ENCODE data around the gene HELZ. TPM values are rescaled to one million over a fixed set of nuclear protein-coding genes. Genes with fewer than 3 reads are reported as not detected.

Gene HELZ
- total and polyA plus RNA-seq, 2 donors from 2014 or later, result 2.8 to 58.8 TPM

DNA sequence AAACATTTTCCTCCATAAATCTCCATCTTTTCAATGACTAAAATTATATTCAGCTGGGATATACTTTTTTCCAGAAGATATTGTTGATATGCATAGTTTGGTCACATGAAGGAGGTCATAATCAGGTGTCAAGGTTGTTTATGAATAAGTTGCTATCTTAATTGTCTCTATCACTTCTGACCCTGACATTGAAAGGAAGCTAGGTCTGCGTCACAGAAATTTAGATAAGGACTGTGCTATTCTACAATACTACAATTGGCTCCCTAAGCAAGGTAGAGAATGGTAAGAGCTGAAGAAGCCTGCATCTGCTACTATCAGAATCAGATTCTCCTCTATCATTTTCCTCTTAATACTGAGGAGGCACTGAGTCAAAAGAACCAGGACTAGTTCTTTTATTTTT is 133.2 kb downstream of the HELZ start:
- H3K4me3 ChIP-seq (ENCODE audit: low read length in 3 of 3), result no peak overlapping the region

DNA sequence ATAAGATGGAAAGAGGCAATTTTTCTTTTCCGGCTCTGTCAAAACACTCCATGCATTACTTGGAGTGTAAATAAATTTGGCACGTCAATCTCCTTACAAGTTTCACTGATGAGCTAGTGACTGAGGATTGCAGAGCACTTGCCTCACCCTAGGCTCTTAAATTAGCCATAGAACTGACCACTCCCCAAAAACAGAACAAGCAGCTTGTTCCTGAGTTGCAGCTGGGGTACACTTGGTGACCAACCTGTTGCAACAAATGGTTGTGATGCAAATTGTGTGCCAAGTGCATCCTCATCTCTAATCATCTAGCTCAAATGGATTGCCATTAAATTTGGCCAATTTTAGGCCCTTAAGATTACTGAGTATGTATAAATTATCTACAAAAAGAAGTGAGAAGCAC is 133.7 kb downstream of the HELZ start:
- Histone ChIP-seq H3K27me3 (ENCODE audit: control insufficient read depth, insufficient read depth, low read length) (no peaks in the 10 kb centered on the region), H3K4me1 (ENCODE audit: control insufficient read depth in 2 of 3, insufficient read depth in 2 of 3, low read depth in 1 of 3, low read length in 3 of 3) (no peaks in the 10 kb centered on the region), H3K9me3 (ENCODE audit: control insufficient read depth in 2 of 3, insufficient read depth in 1 of 3, low read length in 3 of 3) (no peaks in the 10 kb centered on the region), H3K36me3 (ENCODE audit: control insufficient read depth in 2 of 3, insufficient read depth in 3 of 3, low read length in 3 of 3) (peaks cover 15 to 43% (median 24%) of the 10 kb centered on the region in 3 donors), H3K9ac (ENCODE audit: low read length in 3 of 3) (no peak overlapping the region), H3K27ac (ENCODE audit: low read depth in 2 of 2, low read length in 2 of 2) (no peak overlapping the region), H3K4me3 (ENCODE audit: low read length in 3 of 3) (no peak overlapping the region)
- no peak for TF ChIP-seq CTCF (IDR thresholded peaks at IDR 0.05; ENCODE audit: borderline replicate concordance, extremely low read depth, insufficient read depth)
- FAIRE-seq, result no peak
- intact Hi-C loops (cut with DNase I), result no loop called here
- no peak for DNase-seq

More for the DNA sequence above, 133.2 kb downstream of the HELZ start:
- Histone ChIP-seq H3K27me3 (ENCODE audit: control insufficient read depth, insufficient read depth, low read length) (no peaks in the 10 kb centered on the region), H3K36me3 (ENCODE audit: control insufficient read depth in 2 of 3, insufficient read depth in 3 of 3, low read length in 3 of 3) (peaks cover 15 to 39% (median 22%) of the 10 kb centered on the region in 3 donors), H3K27ac (ENCODE audit: low read depth in 2 of 2, low read length in 2 of 2) (no peak overlapping the region), H3K9ac (ENCODE audit: low read length in 3 of 3) (no peak overlapping the region), H3K9me3 (ENCODE audit: control insufficient read depth in 2 of 3, insufficient read depth in 1 of 3, low read length in 3 of 3) (peaks cover 0 to 2% (median 0%) of the 10 kb centered on the region in 3 donors), H3K4me1 (ENCODE audit: control insufficient read depth in 2 of 3, insufficient read depth in 2 of 3, low read depth in 1 of 3, low read length in 3 of 3) (no peaks in the 10 kb centered on the region)
- DNase-seq, result no peak
- intact Hi-C loops (cut with DNase I), result no loop called here
- no peak for TF ChIP-seq CTCF (IDR thresholded peaks at IDR 0.05; ENCODE audit: borderline replicate concordance, extremely low read depth, insufficient read depth)
- FAIRE-seq, result no peak

- FAIRE-seq (no peak), DNase-seq (no peak)
- TF ChIP-seq CTCF (IDR thresholded peaks at IDR 0.05; ENCODE audit: borderline replicate concordance, extremely low read depth, insufficient read depth), result no peak
- Histone ChIP-seq H3K4me1 (ENCODE audit: control insufficient read depth in 2 of 3, insufficient read depth in 2 of 3, low read depth in 1 of 3, low read length in 3 of 3) (no peaks in the 10 kb centered on the region), H3K36me3 (ENCODE audit: control insufficient read depth in 2 of 3, insufficient read depth in 3 of 3, low read length in 3 of 3) (peaks cover 15 to 43% (median 24%) of the 10 kb centered on the region in 3 donors), H3K27ac (ENCODE audit: low read depth in 2 of 2, low read length in 2 of 2) (no peak overlapping the region), H3K27me3 (ENCODE audit: control insufficient read depth, insufficient read depth, low read length) (no peaks in the 10 kb centered on the region), H3K9me3 (ENCODE audit: control insufficient read depth in 2 of 3, insufficient read depth in 1 of 3, low read length in 3 of 3) (no peaks in the 10 kb centered on the region), H3K4me3 (ENCODE audit: low read length in 3 of 3) (no peak overlapping the region), H3K9ac (ENCODE audit: low read length in 3 of 3) (no peak overlapping the region)
- intact Hi-C loops (cut with DNase I), result no loop called here
Measured at GRCh38 chr17:67110619-67111018, 134.4 kb downstream of the HELZ start.

DNA sequence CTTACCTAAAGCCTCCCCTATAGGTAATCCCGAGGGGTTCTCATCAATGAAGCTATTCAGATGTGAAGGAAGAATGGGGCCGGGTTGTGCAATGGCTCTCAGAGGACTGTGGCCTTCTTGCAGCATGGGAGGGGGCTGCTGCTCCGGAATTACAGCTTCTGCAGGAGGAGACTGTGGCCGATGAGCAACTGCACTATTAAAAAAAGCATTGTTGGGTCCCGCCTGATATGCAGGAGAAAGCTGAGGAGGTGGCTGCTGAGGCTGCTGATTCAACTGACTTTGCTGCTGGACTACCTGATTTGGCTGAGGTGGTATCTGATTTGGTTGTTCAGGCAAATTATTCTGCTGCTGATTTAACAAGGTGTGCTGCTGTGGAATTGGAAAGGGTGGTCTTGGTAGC is 135.9 kb downstream of the HELZ start:
- Histone ChIP-seq H3K4me1 (ENCODE audit: control insufficient read depth in 2 of 3, insufficient read depth in 2 of 3, low read depth in 1 of 3, low read length in 3 of 3) (no peaks in the 10 kb centered on the region), H3K9ac (ENCODE audit: low read length in 3 of 3) (no peak overlapping the region), H3K27ac (ENCODE audit: low read depth in 2 of 2, low read length in 2 of 2) (no peak overlapping the region), H3K4me3 (ENCODE audit: low read length in 3 of 3) (no peak overlapping the region), H3K27me3 (ENCODE audit: control insufficient read depth, insufficient read depth, low read length) (no peaks in the 10 kb centered on the region), H3K36me3 (ENCODE audit: control insufficient read depth in 2 of 3, insufficient read depth in 3 of 3, low read length in 3 of 3) (peaks cover 15 to 43% (median 24%) of the 10 kb centered on the region in 3 donors), H3K9me3 (ENCODE audit: control insufficient read depth in 2 of 3, insufficient read depth in 1 of 3, low read length in 3 of 3) (no peaks in the 10 kb centered on the region)
- intact Hi-C loops (cut with DNase I), result no loop called here
- TF ChIP-seq CTCF (IDR thresholded peaks at IDR 0.05; ENCODE audit: borderline replicate concordance, extremely low read depth, insufficient read depth), result no peak
- DNase-seq (no peak), FAIRE-seq (no peak)

Measured in kidney (tissue), 14 donors.